Stimulated activated CD8-positive, alpha-beta memory T cell treated with anti-CD3 and anti-CD28 coated beads, Interleukin-15, amount 100 ng/mL, for 1 hour (primary cell): ENCODE results near the gene TOP1.

Source experiments
- DNase-seq: peaks from one replicate; pipeline ENCODE4 v3.0.0-alpha.2; 2020; ENCODE audit warnings: low read depth

TOP1 gene

GRCh38 chr20:41004531-41005360 is 23.9 kb upstream of the TOP1 start:
- no peak for DNase-seq

DNA sequence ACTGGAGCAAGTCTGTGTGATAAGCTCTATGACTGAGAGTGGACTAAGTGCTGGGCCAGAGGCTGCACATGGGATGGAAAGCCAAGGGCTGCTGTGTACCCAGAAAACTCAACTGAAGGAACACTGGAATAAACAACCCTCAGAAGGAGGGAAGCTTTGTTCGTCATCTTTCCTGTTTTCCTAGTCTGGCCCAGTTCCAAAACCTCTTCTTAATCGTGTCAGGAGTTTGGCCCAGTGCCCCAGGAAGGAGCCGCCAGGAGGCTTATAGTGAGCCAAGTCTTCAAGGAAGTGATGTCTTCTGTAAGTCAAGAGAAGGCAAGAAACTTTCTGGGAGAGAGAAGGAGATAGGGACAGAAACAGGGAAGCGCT is 23.3 kb upstream of the TOP1 start:
- no peak for DNase-seq

DNA sequence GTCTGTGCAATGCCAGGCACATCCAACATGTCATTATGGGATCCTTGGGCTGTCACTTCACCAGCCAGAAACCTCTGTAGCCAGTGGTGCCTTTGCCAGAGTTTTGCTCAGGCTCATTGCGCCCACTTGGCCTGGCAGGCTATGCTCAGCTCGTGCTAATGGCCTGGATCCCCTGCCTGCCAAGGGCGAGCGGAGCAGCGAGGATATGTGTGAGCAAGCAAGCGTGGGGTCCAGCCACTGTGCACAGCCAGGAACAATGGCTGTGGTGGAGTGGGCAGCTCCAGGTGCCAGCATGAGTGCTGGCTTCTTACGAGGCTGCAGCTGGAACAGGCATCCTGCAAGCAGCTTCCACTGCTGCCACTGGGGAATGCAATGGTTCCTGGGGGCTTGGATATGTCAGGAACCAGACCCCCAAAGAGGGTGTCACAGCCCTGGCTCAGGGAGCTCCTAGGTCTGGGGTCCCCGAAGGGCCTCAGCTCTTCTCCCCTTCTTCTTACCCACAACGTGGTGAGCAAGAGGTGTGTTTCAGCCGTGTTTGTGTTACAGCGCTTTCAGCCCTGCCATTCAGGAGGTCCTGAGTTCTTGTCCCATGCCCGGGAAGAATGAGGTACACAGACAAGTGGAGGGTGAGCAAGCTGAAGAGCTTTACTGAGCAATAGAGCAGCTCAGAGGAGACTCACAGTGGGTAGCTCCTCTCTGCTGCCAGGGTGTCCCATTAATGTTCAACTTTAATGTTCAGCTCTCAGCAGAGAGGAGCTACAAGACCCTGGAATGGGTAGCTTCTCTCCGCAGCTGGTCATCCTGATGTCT is 22.3 kb upstream of the TOP1 start:
- DNase-seq = no peak

- DNase-seq = no peak
Observed at GRCh38 chr20:41006936-41007474, 21.6 kb upstream of the TOP1 start.

DNA sequence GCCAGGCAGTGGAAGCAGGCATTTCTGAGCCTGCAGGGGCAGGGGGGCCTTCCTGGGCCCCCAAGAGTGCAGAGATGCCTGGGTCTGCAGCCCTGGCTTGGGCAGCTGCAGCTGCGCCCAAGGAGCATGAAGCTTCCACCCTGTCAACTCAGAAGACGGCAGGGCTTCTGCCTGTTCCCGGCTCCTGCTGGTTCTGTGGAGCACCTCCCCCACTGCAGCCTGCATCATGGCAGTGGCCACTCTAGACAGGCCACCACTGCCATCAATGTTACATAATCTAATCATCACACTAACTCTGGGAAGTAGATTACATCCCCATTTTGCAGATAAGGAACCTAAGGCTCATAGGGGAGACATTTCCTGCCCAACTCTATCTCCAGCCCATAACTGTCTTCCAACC is 21.1 kb upstream of the TOP1 start:
- DNase-seq = no peak

GRCh38 chr20:41009946-41010345 is 18.7 kb upstream of the TOP1 start:
- DNase-seq = no peak

GRCh38 chr20:41011551-41012067 is 17.0 kb upstream of the TOP1 start:
- no peak for DNase-seq

DNA sequence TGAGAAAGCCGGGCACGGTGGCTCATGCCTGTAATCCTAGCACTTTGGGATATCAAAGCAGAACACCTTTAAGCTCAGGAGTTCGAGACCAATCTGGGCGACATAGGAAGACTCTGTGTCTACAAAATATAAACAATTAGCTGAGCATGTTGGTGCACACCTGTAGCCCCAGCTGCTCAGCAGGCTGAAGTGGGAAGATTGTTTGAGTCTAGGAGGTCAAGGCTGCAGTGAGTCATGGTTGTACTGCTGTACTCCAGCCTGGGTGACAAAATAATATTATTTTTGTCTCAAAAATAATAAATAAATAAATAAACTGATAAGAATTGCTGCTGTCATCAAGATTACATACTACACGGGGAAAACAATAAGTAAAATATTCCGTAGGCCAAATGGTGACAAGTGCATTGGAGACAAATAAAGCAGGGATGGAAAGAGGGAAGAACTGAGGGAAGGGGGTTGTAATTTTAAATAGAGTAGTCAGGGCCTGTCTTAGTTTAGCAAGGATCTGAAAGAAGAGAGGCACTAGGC is 14.0 kb upstream of the TOP1 start:
- DNase-seq = no peak

DNA sequence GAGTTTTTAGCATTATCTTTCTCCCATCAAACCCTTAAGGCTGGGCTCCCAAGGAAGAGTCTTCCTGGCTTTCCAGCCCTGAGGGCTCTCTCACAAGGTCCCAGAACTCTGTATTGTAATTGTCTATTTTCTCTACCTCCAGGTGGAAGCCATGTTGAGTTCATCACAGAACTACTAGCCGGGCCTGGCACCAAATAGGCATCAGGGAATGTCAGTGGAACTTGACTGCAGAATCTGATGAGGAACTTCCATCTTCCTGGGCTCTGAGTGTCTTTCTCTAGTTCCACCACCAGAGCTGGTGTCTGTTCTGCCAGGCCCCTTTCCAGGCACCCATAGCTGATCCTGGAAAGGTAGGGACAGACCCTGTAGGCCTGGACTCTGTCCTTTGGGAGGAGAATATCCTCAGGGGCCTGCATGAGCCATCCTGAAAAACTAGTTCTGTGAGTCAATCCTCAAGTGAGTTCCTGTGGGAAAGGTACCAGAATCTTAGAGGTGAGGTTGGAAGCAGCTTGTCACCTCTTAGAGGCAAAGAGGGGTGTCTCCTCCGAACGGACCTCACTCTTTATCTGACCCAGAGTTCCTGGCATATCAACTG is 11.1 kb upstream of the TOP1 start:
- no peak for DNase-seq

DNA sequence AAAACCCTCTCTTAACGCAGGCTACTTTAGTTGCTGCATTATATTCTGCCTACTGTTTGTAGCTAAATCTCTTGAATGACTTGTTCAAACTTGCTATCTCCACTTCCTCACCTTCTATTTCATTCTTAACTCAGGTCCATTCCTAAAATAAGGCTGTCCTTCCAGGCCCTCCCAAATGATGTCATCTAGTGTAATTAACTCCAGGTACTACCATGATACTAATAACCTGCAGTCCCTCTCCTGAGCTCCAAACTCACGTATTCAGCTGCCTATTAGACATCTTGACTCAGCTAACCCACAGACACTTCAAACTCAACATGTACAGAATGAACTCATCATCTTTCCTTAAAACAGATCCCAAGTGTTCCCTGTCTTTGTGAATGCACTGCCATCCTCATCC is 10.5 kb upstream of the TOP1 start:
- DNase-seq = no peak

GRCh38 chr20:41023549-41023948 is 5.1 kb upstream of the TOP1 start:
- DNase-seq = no peak

- DNase-seq = no peak
Observed at GRCh38 chr20:41027366-41027765, 1.3 kb upstream of the TOP1 start.

- no peak for DNase-seq
Observed at GRCh38 chr20:41027872-41028358, 707 bp upstream of the TOP1 start.

- no peak for DNase-seq
Observed at GRCh38 chr20:41029150-41029901, 704 bp downstream of the TOP1 start.

GRCh38 chr20:41030061-41030460 is 1.4 kb downstream of the TOP1 start:
- DNase-seq = no peak

- DNase-seq = no peak
Observed at GRCh38 chr20:41030531-41031242, 2.1 kb downstream of the TOP1 start.

- DNase-seq = no peak
Observed at GRCh38 chr20:41031243-41031619, 2.6 kb downstream of the TOP1 start.

- no peak for DNase-seq
Observed at GRCh38 chr20:41032271-41032670, 3.6 kb downstream of the TOP1 start.

GRCh38 chr20:41034239-41034638 is 5.6 kb downstream of the TOP1 start:
- DNase-seq = no peak

DNA sequence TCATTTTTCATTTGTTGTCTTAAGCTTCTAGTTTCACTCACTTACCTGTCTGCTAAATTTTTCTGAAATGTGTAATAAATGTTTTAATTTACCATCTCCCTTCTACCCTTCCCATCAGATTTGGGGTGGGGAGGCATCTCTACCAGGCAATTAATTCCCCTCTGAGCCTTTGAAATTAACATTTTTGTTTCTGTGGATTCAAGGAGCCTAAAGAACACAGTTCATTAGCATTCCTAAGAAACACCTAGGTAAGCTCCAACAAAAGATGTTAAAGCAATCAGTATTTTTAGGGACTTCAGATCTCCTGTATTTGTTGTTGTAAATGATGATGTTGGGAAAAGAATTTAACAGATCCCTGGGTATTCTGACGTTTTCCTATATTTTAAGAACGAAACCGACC is 6.6 kb downstream of the TOP1 start:
- DNase-seq = no peak

GRCh38 chr20:41037179-41037578 is 8.6 kb downstream of the TOP1 start:
- DNase-seq = no peak
